GM12801 (cell line): ENCODE measurements around the gene CRISPLD2.

ENCODE experiments used
- TF ChIP-seq, protein P1 (sequence below): IDR thresholded peaks from one replicate; pipeline ENCODE4 v1.5.1; 2011; ENCODE audit warnings: control low read depth; ENCODE audit not compliant: insufficient read length; ENCODE audit errors: extremely low read depth

The CRISPLD2 gene

DNA sequence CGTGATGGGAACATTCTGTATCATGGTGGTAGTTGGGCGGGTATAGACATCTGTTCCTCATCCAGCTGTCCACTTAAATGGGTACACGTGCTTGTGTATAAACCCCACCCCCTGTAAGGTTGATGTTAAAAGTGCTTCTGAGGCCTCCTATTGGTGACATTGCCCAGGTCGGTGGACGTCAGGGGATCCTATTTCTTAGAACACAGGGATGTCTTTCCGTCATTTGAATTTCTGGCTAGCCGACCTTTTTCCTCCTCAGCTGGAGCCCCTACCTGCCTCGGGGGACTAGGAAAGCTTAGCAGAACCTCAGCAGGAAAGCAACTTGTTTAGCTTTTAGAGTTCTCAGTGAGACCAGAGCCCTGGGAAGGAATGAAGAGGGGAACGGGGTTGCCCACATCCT, 16.6 kb upstream of the CRISPLD2 start:
- TF ChIP-seq, protein P1, sequence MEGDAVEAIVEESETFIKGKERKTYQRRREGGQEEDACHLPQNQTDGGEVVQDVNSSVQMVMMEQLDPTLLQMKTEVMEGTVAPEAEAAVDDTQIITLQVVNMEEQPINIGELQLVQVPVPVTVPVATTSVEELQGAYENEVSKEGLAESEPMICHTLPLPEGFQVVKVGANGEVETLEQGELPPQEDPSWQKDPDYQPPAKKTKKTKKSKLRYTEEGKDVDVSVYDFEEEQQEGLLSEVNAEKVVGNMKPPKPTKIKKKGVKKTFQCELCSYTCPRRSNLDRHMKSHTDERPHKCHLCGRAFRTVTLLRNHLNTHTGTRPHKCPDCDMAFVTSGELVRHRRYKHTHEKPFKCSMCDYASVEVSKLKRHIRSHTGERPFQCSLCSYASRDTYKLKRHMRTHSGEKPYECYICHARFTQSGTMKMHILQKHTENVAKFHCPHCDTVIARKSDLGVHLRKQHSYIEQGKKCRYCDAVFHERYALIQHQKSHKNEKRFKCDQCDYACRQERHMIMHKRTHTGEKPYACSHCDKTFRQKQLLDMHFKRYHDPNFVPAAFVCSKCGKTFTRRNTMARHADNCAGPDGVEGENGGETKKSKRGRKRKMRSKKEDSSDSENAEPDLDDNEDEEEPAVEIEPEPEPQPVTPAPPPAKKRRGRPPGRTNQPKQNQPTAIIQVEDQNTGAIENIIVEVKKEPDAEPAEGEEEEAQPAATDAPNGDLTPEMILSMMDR: no peak

GRCh38 chr16:84804326-84804725, 15.5 kb upstream of the CRISPLD2 start:
- TF ChIP-seq, protein P1: no peak

DNA sequence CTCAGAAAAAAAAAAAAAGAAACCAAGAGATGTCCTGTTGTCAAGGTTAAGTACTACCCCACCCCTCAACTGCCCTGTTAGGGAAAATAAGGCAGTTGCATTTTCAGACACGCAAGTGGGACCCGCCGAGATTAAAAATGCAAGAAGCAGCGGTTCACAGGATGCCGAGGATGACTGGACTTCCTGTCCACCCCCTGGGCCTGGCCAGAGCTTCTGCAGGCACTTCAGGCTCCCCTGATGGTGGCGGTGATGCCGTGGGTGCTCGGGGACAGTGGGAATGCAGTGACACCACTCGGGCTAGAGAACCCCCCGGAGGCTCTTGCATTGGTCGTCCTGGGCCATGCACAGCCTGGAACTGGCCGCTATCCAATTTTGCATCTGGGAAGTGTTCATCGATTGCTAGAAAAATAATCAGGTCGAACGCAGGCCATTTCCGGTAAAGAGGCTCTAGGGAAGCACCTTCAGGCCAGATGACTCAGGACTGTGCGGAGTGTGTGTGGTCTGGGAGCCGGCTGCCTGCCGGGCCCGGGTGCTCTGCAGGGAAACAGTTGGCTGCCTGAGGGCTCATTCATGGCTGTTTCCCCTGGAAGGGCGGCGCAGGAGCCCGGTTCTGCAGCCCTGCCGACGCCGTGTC, 13.4 kb upstream of the CRISPLD2 start:
- TF ChIP-seq, protein P1: no peak

- TF ChIP-seq, protein P1: no peak
Observed at GRCh38 chr16:84806890-84807258, 12.9 kb upstream of the CRISPLD2 start.

GRCh38 chr16:84807776-84808175, 12.0 kb upstream of the CRISPLD2 start:
- TF ChIP-seq, protein P1: no peak

GRCh38 chr16:84808826-84809225, 11.0 kb upstream of the CRISPLD2 start:
- TF ChIP-seq, protein P1: no peak

GRCh38 chr16:84810518-84811273, 9.1 kb upstream of the CRISPLD2 start:
- TF ChIP-seq, protein P1: no peak
